ENCODE measurements around the gene HHIPL2. TPM values are rescaled to one million over a fixed set of nuclear protein-coding genes. Genes with fewer than 3 reads are reported as not detected.

Gene HHIPL2
- total RNA-seq (under 1 TPM; 0.22 to 0.77 TPM), total RNA-seq (0 to 2.3 (median 0.56) reads per million in 172 experiments)
- 0.25 TPM for polyA plus RNA-seq (2013, experiment 1 of 2)
- 0.34 TPM for polyA plus RNA-seq (2013, experiment 2 of 2)

DNA sequence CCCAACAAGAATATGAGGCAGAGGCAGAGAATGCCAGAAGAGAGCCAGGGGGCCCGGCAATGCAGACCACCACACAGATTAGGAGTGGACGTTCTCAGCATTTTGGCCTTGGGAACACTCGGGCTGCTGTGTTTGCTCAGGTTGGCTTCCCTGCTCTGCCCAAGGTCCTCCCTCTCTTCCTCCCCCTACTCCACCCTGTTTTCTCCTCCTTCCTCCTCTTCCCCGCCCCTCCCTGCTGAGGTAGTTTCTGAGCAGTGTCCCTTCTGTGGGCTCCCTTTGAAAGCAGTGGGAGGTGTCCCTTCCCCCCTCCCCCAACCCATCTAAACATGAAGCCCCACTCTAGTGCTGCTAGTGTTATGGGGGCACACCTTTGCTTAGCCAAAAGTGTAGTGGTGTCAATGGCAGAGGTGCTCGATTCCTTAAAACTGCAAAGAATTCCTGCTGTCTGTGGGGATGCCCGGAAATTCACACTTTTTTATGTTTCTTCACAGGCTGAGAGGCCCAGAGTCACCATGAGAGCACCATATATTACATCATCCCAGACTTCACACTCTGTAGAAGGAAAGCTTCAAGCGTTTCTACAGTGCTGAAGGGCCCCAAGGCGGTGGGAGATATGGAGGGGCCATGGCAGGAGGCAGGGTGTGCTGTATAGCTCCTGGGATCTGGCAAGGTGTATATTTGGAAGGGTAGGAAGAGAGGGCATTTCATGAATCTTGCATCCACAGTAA is at the start of gene HHIPL2:
Gene HHIPL2 (minus strand): TSS at position 161 of the 728 bp plus-strand sequence. CDS start 60 bp downstream, at position 101.
- Mint-ChIP-seq H3K27ac (no peak within 1 kb of the TSS), H3K27me3 (peaks cover 19% of the 10 kb centered on the region)

DNA sequence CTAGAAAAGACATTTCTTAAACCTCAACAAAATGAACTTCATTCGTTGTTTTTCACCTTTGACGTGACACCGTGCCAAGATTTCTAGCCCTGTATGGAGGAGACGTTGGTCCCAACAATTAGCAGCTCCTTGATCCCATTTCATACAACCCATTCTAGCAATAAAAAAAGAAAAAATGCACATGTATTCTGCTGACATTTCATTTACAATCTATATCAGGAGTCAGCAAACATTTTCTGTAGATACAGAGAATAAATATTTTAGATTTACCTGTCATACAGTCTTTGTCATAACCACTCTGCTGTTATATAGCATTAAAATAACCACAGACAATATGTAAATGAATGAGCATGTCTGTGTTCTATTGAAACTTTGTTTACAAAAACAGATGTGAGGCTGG is 48.8 kb upstream of the HHIPL2 start:
- intact Hi-C loops (cut with DNase I, micrococcal nuclease): no loop called here
- Mint-ChIP-seq H3K27ac (no peak overlapping the region), H3K4me3 (no peak overlapping the region), H3K36me3 (ENCODE audit: low read depth) (no peaks in the 10 kb centered on the region), H3K27me3 (no peaks in the 10 kb centered on the region), H3K9me3 (no peaks in the 10 kb centered on the region), H3K4me1 (ENCODE audit: low read depth) (no peaks in the 10 kb centered on the region)
- Histone ChIP-seq H3K4me1 (ENCODE audit: insufficient read depth, low read length) (no peaks in the 10 kb centered on the region), H3K27ac (ENCODE audit: low read depth in 1 of 2, low read length in 2 of 2) (no peak overlapping the region), H3K36me3 (ENCODE audit: insufficient read depth, low read length) (no peaks in the 10 kb centered on the region), H3K4me3 (ENCODE audit: low read length) (no peak overlapping the region), H3K9me3 (ENCODE audit: control insufficient read depth in 1 of 2, insufficient read depth in 1 of 2, low read length in 2 of 2) (no peaks in the 10 kb centered on the region), H3K27me3 (ENCODE audit: control insufficient read depth in 1 of 2, insufficient read depth in 2 of 2, low read length in 2 of 2) (no peaks in the 10 kb centered on the region)
- ATAC-seq (ENCODE audit: poor library complexity) (no peak), DNase-seq (no peak)
- ChIA-PET POLR2A (no interaction called here), CTCF (no interaction called here)
- TF ChIP-seq, protein P1, sequence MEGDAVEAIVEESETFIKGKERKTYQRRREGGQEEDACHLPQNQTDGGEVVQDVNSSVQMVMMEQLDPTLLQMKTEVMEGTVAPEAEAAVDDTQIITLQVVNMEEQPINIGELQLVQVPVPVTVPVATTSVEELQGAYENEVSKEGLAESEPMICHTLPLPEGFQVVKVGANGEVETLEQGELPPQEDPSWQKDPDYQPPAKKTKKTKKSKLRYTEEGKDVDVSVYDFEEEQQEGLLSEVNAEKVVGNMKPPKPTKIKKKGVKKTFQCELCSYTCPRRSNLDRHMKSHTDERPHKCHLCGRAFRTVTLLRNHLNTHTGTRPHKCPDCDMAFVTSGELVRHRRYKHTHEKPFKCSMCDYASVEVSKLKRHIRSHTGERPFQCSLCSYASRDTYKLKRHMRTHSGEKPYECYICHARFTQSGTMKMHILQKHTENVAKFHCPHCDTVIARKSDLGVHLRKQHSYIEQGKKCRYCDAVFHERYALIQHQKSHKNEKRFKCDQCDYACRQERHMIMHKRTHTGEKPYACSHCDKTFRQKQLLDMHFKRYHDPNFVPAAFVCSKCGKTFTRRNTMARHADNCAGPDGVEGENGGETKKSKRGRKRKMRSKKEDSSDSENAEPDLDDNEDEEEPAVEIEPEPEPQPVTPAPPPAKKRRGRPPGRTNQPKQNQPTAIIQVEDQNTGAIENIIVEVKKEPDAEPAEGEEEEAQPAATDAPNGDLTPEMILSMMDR (IDR thresholded peaks at IDR 0.05): no peak

More for the DNA sequence above, at the start of gene HHIPL2:
- ATAC-seq (ENCODE audit: poor library complexity) (no peak), DNase-seq (no peak)
- no peaks in the 10 kb centered on the region for H3K9me3 Mint-ChIP-seq
- ChIA-PET CTCF (no interaction called here), POLR2A (no interaction called here)
- no peaks in the 10 kb centered on the region for H3K4me1 Mint-ChIP-seq (ENCODE audit: low read depth)
- Histone ChIP-seq H3K4me3 (ENCODE audit: low read length) (no peak within 1 kb of the TSS), H3K27ac (ENCODE audit: low read depth in 1 of 2, low read length in 2 of 2) (no peak within 1 kb of the TSS), H3K36me3 (ENCODE audit: insufficient read depth, low read length) (no peaks in the 10 kb centered on the region), H3K4me1 (ENCODE audit: insufficient read depth, low read length) (no peaks in the 10 kb centered on the region), H3K27me3 (ENCODE audit: control insufficient read depth in 1 of 2, insufficient read depth in 2 of 2, low read length in 2 of 2) (peaks cover 4 to 13% of the 10 kb centered on the region in 2 experiments), H3K9me3 (ENCODE audit: control insufficient read depth in 1 of 2, insufficient read depth in 1 of 2, low read length in 2 of 2) (no peaks in the 10 kb centered on the region)
- TF ChIP-seq, protein P1 (IDR thresholded peaks at IDR 0.05): no peak
- intact Hi-C loops (cut with DNase I, micrococcal nuclease): no loop called here
- H3K4me3 Mint-ChIP-seq: no peak within 1 kb of the TSS
- H3K36me3 Mint-ChIP-seq (ENCODE audit: low read depth): no peaks in the 10 kb centered on the region

DNA sequence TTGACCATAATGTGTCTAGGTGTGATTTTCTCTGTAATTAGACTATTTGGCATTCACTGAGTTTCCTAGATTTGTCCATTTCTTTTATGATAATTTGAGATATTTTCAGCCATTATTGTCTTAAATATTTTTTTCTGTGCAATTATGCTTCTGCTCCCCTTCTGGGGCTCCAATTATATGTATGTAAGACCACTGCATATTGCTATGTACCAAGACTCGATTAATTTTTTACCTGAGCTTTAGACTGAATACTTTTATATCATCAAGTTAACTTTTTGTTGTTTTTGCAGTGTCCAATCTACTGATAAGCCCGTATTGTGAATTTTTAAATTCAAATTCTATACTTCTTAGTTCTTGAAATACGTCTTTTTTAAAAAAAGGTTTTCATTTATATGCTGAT is 46.9 kb upstream of the HHIPL2 start:
- POLR2A ChIA-PET: no interaction called here
- intact Hi-C loops (cut with DNase I, micrococcal nuclease): no loop called here
- H3K9me3 Mint-ChIP-seq: no peaks in the 10 kb centered on the region
- Histone ChIP-seq H3K4me3 (ENCODE audit: low read length) (no peak overlapping the region), H3K36me3 (ENCODE audit: insufficient read depth, low read length) (no peaks in the 10 kb centered on the region), H3K4me1 (ENCODE audit: insufficient read depth, low read length) (peaks cover 8% of the 10 kb centered on the region), H3K27ac (ENCODE audit: low read depth in 1 of 2, low read length in 2 of 2) (no peak overlapping the region), H3K9me3 (ENCODE audit: control insufficient read depth in 1 of 2, insufficient read depth in 1 of 2, low read length in 2 of 2) (no peaks in the 10 kb centered on the region), H3K27me3 (ENCODE audit: control insufficient read depth in 1 of 2, insufficient read depth in 2 of 2, low read length in 2 of 2) (no peaks in the 10 kb centered on the region)
- DNase-seq (no peak), ATAC-seq (ENCODE audit: poor library complexity) (no peak)
- H3K27ac Mint-ChIP-seq: no peak overlapping the region
- CTCF ChIA-PET: interaction anchor here (1.2 to 1.5 kb wide), 2 partner anchors 13 to 19 kb away, joined by 3 read pairs; no protein-coding TSS in a partner anchor
- H3K4me3 Mint-ChIP-seq: no peak overlapping the region
- peaks cover 13% of the 10 kb centered on the region for H3K4me1 Mint-ChIP-seq (ENCODE audit: low read depth)
- H3K36me3 Mint-ChIP-seq (ENCODE audit: low read depth): peaks cover 5% of the 10 kb centered on the region
- TF ChIP-seq, protein P1 (IDR thresholded peaks at IDR 0.05): no peak
- H3K27me3 Mint-ChIP-seq: no peaks in the 10 kb centered on the region

Measured in CD4-positive, alpha-beta T cell (primary cell).